Right kidney (tissue), 9 donors: ENCODE measurements around the gene MYEF2.

ENCODE experiments used
- DNase-seq: peaks from one replicate; pipeline ENCODE4 v3.0.0-alpha.2; 2016
- long read RNA-seq, 8 donors: transcript quantifications; one replicate each; lab custom pipeline, GENCODE V29; 2026

Gene MYEF2
- long read RNA-seq, donor 1, full-length matches to known transcripts, result 6 of 6 reads
- long read RNA-seq, donor 1, partial matches to known transcripts, result 0 of 6 reads
- long read RNA-seq, donor 1, other reads (novel, unspliced or antisense), result 0 of 6 reads
- long read RNA-seq, donor 2, result 0 reads
- long read RNA-seq, donor 3, full-length matches to known transcripts, result 3 of 3 reads
- long read RNA-seq, donor 3, partial matches to known transcripts, result 0 of 3 reads
- long read RNA-seq, donor 3, other reads (novel, unspliced or antisense), result 0 of 3 reads
- long read RNA-seq, donor 4, full-length matches to known transcripts, result 6 of 6 reads
- long read RNA-seq, donor 4, partial matches to known transcripts, result 0 of 6 reads
- long read RNA-seq, donor 4, other reads (novel, unspliced or antisense), result 0 of 6 reads
- long read RNA-seq, donor 5, full-length matches to known transcripts, result 1 of 1 reads
- long read RNA-seq, donor 5, partial matches to known transcripts, result 0 of 1 reads
- long read RNA-seq, donor 5, other reads (novel, unspliced or antisense), result 0 of 1 reads
- long read RNA-seq, donor 6, partial matches to known transcripts, result 0 of 1 reads
- long read RNA-seq, donor 6, other reads (novel, unspliced or antisense), result 0 of 1 reads
- long read RNA-seq, donor 7, result 0 reads
- long read RNA-seq, donor 8, full-length matches to known transcripts, result 6 of 6 reads
- long read RNA-seq, donor 8, partial matches to known transcripts, result 0 of 6 reads
- long read RNA-seq, donor 8, other reads (novel, unspliced or antisense), result 0 of 6 reads

GRCh38 chr15:48177766-48178647 is at the start of gene MYEF2:
Gene MYEF2 (minus strand): TSS chr15:48178295. CDS start chr15:48178237, 58 bp downstream.
- DNase-seq, result peak; percentile 91

GRCh38 chr15:48225771-48226170 is 47.7 kb upstream of the MYEF2 start:
- no peak for DNase-seq

- no peak for DNase-seq
These were observed 44.5 kb upstream of the MYEF2 start for GRCh38 chr15:48222627-48223026.

- DNase-seq, result no peak
These were observed 43.8 kb upstream of the MYEF2 start for GRCh38 chr15:48221885-48222284.

DNA sequence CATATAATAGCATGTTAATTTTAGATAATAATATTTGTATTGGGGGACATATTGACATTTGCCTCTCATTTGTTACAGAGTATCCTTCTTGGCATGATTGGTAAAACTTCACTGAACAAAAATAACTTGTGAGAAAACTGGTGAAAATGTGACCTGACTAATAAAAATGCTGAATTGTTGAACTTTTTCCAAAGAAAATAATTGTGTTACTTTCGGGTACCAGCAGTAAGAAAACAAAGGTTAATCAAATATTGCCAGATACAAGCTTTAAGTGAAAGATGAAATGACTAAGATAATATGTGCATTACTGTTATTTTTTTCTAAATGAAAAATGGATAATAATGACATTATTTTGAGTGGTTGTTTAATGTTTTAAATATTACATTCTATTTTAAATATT is 43.2 kb upstream of the MYEF2 start:
- DNase-seq, result no peak

- DNase-seq, result no peak
These were observed 27.9 kb upstream of the MYEF2 start, which contains the start of gene SLC12A1 for GRCh38 chr15:48205981-48206380. Gene SLC12A1 (plus strand): TSS chr15:48206302. CDS start chr15:48207720, 1,418 bp downstream.

DNA sequence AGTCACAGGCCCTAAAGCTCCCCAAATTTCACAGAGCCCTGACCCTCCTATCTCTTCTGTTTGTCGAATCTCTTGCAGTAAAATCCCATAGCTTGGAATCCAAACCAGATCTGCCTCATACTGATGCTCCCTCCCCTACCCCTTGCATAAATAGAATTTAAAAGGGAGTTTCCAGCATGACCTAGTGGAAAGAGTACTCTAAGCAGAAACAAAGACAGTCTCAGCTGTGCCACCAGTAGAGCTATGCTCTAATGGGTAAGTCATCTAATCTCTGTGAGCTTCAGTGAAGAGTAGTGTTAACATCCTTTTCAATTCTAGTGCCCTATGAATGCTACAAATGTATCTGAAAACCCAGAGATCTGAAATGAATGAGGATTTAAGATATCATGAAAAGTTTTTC is 24.0 kb upstream of the MYEF2 start:
- DNase-seq, result no peak

DNA sequence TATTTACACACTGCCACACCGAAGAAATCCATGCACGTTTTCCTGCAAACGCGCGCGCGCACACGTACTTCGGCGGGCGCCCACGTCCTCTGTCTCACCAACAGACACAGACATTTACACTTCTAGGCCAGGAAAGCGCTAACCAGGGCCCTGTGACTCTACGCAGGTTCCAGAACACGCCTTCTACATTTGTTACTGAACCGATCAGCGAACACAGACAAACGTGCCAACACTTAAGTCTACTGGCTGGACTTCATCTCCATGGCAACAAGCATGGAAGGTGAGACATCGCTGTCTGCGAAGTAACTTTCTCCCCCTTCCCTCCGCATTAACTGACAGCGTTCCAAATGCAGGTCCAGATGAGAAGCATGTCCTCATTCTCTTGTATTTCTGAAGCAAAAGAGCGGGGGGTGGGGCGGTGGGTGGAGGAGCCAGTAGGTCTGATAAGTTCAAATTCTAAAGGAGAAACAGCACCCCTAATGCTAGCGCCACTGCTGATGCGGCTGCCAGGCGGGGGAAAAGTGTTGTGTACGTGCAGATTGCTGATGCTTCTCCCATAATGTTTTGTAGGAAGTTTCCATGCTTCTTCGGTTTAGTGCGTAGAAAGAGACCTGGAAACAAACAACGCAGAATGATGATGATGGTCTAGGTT is 13.6 kb upstream of the MYEF2 start, which contains the start of gene CTXN2:
Gene CTXN2, plus strand, starts transcription at position 92 of the 652 bp plus-strand sequence. CDS start 9,636 bp downstream, outside the sequence.
- DNase-seq, result peak; percentile 18

GRCh38 chr15:48190932-48191573 is 13.0 kb upstream of the MYEF2 start:
- DNase-seq, result peak; percentile 52

- DNase-seq, result no peak
These were observed 8.2 kb upstream of the MYEF2 start for GRCh38 chr15:48186271-48186670.

DNA sequence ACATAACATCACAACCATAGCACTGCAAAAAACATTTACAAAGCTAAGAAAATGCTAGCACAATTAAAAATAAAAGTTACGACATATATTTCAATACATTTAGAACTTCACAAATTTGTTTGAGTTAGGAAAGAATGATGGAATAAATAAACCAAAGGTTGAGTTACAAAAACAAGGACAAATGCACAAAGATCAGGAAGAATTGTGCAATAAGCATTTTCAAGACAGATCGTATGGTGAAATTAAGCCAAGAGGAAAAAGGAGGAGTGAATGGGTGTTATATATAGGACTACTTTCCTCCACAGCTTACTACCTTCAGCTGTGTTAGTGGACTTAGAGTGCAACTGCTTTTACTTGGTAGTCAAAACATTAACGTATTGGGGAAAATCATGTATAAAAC is 7.4 kb upstream of the MYEF2 start:
- DNase-seq, result no peak

- DNase-seq, result no peak
These were observed 4.7 kb upstream of the MYEF2 start for GRCh38 chr15:48182749-48183148.

DNA sequence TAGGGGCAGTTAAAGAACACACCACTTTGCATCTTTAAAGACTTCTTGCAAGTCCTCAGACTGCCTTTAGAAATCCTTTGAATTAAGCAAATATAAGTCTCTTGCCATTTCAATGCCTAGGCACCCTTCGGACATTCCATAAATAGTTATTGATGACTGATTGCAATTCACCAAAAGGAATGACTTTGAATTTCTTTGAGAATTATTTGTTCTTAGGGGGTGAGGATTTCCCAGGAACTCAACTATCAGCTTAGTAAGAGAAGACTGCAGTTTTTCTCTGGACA is 495 bp upstream of the MYEF2 start:
- DNase-seq, result no peak

- no peak for DNase-seq
These were observed 721 bp downstream of the MYEF2 start for GRCh38 chr15:48177383-48177765.

DNA sequence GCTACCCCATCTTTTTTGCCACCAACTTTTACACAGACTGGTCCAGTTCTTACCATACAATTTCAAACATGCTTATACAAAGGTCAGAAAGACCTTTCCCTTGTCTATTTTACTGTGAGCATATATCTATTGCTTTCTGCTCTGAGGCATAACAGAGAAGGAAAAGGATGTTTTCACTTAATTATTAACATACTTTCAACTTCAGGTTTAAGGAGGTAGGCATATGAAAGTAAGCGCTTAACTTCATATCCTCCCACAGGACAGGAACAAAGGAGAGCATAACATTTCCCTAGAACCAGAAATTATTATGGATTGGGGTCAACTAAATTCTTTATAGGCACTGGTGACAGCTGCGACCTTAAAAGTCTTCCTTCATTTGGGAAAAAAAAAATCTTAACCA is 1.1 kb downstream of the MYEF2 start:
- DNase-seq, result peak; percentile 35

GRCh38 chr15:48176112-48176511 is 2.0 kb downstream of the MYEF2 start:
- DNase-seq, result no peak

GRCh38 chr15:48175126-48175525 is 3.0 kb downstream of the MYEF2 start:
- no peak for DNase-seq

GRCh38 chr15:48170981-48171380 is 7.1 kb downstream of the MYEF2 start:
- DNase-seq, result no peak

DNA sequence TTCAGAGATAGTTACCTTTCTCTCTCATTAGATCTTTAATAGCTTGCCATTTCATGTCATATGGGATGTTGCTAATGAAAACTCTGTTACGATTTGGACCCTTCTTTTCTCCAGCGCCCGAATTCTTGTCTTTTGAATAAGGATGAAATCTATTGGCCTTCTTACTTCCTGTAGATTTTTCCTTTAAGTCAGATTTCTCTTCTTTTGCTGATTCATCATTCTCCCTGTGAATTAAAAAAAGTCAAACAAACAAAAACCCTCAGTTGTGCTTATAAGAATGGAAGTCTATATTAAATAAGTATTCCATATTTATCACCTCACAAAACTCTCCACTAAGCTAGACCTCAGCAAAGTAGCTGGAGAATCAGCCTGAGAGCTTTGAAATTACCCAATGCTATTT is 9.5 kb downstream of the MYEF2 start:
- DNase-seq, result no peak

- no peak for DNase-seq
These were observed 24.6 kb downstream of the MYEF2 start for GRCh38 chr15:48153526-48153925.

GRCh38 chr15:48149858-48150257 is 28.2 kb downstream of the MYEF2 start:
- no peak for DNase-seq

GRCh38 chr15:48147358-48147757 is 30.7 kb downstream of the MYEF2 start:
- no peak for DNase-seq
